HG02571 (cell line): ENCODE results near the gene FERD3L.
"Not testable (repeated sequence)": the region's sequence is repeated elsewhere in the genome, so short reads cannot be mapped to it uniquely, and the experiment has no call there.

Source experiments
- ATAC-seq: cut with Tn5 transposase; IDR thresholded peaks from one replicate; pipeline ENCODE4 v1.9.1; 2021; ENCODE audit warnings: mild to moderate bottlenecking, moderate library complexity; ENCODE audit not compliant: unreplicated experiment

FERD3L gene, protein sequence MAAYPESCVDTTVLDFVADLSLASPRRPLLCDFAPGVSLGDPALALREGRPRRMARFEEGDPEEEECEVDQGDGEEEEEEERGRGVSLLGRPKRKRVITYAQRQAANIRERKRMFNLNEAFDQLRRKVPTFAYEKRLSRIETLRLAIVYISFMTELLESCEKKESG

DNA sequence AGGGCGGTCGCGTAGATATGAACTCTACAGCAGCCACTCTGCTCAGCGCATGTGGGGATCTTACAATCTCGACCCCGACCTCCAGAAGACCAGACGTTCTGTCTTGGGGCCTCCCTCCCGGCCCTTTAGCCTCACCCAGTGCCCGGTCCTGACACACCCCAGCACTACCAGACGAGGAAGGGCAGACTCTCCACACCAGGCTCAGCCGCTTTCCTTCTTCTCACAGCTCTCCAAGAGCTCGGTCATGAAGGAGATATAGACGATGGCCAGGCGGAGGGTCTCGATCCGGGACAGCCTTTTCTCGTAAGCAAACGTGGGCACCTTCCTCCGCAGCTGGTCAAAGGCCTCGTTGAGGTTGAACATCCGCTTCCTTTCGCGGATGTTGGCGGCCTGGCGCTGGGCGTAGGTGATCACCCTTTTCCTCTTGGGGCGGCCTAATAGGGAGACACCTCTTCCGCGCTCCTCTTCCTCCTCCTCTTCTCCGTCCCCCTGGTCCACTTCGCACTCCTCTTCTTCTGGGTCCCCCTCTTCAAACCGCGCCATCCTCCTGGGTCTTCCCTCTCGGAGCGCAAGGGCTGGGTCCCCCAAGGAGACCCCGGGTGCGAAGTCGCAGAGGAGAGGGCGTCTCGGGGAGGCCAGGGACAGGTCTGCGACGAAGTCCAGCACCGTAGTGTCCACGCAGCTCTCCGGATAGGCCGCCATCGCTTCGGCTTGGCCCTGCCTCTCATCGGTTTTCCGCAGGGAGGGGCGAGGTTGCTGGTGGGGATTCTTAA lies at the start of gene FERD3L:
Gene FERD3L, minus strand, starts transcription at position 761 of the 773 bp plus-strand sequence. Its CDS starts 59 bp downstream, at position 702.
- ATAC-seq, result no peak

GRCh38 chr7:19194417-19194816 lies 49.2 kb upstream of the FERD3L start:
- not testable (repeated sequence) for ATAC-seq

GRCh38 chr7:19181634-19182033 lies 36.4 kb upstream of the FERD3L start:
- no peak for ATAC-seq

DNA sequence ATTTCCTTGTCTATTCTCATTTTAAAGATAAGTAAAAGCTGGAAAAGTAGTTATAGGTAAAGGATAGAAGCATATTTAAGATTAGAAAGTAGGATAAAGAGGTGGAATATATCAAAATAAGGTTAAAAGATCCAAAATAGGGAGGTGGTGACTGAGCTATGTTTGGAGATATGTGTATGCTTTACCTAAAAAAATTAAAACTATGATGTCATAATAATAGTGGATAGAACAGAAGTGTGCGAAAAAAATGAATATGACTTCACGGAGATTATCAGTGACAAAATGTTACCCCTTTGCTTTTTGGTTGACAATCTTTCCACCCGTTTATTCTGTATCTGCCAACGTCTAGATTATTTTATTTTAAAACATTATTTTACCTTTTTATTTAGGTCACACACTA lies 33.4 kb upstream of the FERD3L start:
- ATAC-seq, result no peak

- no peak for ATAC-seq
Observed at GRCh38 chr7:19177269-19177668, 32.0 kb upstream of the FERD3L start.

DNA sequence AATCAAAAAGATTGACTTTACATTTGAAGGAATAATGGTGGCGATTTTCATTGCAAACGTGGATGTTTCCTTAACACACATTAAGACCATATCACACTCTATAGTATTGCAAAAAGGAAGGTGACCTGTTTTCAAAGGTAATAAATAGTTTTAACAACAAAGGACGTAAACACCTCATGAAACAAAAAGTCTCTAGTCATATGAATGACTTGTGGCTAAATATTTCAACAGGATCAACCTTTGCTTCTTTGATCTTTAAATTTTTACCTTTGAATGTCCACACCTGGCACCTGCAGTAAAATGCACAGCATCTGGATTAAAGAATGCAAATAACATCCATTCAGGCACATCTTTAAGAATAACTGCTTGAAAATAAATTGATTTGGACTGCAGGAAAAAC lies 30.0 kb upstream of the FERD3L start:
- no peak for ATAC-seq

- ATAC-seq, result no peak
Observed at GRCh38 chr7:19161671-19162070, 16.4 kb upstream of the FERD3L start.

DNA sequence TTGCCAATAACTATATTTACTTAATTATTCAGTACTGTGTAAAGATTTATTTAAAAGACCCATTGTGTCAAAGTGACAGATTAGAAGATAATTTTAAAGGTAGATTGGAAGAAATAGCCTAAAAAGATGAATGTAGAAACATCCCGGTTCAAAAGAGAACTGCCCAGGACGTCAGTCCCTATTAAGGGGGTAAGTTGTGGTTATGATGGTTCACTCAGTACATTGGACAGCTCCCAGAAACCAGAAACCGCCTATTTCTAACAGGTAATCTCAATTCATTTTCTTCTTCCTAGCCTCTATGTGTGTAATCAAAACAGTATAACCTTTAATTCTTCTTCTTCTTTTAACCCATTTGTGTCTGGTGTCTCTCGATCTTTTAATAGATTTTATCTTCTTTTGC lies 1.5 kb upstream of the FERD3L start:
- ATAC-seq, result no peak

DNA sequence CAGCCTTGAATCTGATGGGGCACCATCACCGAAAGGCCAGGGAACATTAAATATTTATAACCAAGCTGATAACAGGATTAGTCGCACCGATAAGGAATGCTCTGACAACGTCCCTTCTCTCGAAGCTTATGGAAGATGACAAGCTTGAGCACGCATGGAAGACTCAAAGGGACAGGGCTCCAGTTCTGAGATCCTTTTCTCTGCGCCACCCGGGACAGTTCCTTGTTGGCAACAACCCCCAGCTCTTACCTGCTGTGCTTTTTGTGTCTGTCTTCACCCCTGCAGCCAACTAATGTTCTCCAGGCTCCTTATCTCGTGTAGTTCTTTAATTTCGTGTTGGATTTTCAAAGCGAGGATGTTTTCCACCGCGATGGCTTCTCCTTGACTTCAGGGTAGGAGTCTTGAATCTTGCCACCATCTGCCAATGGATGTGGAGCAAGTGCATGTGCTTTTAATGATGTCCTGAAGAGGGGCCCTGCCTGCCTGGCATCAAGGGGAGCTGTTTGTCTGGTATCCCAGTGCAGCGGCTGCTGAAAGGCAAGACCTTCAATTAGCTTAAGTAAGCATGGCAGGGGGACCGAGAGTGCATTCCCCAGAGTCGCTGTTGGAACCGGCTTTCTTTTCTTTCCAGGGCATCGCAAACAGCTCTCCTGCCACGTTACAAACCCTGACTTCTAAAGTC lies 354 bp upstream of the FERD3L start:
- no peak for ATAC-seq

- ATAC-seq, result no peak
Observed at GRCh38 chr7:19143881-19144574, 1.2 kb downstream of the FERD3L start.

GRCh38 chr7:19139706-19140327 lies 5.4 kb downstream of the FERD3L start:
- no peak for ATAC-seq

GRCh38 chr7:19133886-19134285 lies 11.3 kb downstream of the FERD3L start:
- no peak for ATAC-seq

DNA sequence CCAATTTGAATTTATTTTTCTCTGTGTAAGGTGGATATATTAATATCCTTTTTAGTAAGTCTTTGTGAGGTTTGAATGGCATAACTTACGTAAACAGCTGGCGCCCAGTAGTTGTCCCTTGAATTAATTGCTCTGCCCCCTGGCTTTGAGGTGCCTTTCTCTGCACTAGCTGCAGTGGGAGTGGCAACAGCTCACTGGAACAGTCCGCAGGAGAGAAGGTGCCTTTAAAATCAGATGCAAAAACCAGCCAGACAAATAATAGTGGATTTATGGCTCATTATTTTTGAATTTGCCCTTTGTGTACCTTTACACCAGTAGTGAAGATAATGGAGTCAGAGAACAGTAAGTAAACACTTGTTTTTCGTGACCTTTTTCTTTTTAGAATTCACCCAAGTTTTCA lies 11.8 kb downstream of the FERD3L start:
- no peak for ATAC-seq

GRCh38 chr7:19128856-19129255 lies 16.4 kb downstream of the FERD3L start:
- ATAC-seq, result no peak

DNA sequence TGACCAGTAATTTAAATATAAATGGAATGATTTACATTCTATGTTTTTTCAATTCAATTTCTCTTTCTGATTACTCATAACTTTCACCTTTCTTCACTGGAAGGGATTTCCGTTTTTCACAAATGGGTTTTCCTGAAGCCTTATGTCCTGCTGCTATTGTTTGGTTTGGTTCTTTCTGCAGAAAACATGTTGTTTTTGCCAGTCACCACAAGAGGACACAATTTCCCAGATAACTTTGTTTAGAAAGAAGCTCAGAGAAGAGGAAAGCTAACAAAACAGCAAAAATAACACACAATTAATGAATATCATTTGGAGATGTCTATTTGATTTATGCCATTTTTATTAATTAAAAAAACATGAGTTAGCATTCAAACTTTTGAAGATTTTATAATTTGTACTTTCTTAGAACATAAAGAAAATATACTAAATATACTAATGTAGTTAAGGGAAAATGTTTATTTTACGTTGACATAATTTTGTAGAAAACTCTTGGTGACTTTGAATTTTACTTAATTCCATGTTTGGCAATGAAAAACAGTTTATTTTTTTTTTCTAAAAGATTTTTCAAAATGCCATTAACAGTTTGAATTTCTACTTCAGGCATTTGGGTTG lies 23.1 kb downstream of the FERD3L start:
- ATAC-seq, result no peak

- ATAC-seq, result no peak
Observed at GRCh38 chr7:19119870-19120486, 25.2 kb downstream of the FERD3L start.

- no peak for ATAC-seq
Observed at GRCh38 chr7:19119372-19119771, 25.8 kb downstream of the FERD3L start.

GRCh38 chr7:19118636-19119371 lies 26.4 kb downstream of the FERD3L start:
- ATAC-seq, result no peak

GRCh38 chr7:19117870-19118608 lies 27.2 kb downstream of the FERD3L start:
- ATAC-seq, result no peak
